ENCODE data around the gene TSPAN1.

The TSPAN1 gene

DNA sequence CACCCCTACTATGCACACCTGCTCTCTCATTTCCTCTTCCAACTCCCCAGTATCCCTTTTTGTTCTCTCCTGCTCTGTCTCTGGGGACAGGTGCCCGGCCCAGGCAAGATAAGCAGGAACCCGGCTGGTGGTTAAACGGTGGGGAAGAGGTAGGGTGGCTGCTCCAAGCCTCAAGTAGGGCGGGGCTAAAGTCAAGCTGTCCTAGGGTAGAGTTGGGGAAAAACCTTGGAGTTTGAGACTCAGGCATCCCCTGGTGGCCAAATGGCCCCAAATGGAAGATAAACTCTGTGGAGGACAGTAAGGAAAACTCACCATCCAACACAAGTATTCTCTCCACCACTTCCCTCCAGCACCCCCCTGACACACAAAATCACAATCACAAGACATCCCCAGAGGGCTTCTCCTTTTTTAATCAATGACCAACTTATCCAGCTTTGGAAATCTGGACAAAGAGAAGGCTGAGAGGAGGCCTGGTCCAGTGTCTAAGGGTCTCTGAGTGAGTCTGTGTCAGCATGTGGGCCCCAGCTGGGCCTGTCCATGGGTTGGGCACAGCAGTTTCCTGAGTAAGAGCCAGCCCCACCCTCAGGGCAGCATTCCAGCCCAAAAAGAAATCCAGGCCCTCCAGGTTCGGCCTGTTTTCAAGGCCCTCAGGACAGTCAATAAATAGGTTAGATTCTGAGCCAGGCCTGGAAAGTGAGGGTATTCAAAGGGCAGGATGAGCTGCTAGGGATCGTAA, 13.6 kb downstream of the TSPAN1 start:
- DNase-seq: no peak

DNA sequence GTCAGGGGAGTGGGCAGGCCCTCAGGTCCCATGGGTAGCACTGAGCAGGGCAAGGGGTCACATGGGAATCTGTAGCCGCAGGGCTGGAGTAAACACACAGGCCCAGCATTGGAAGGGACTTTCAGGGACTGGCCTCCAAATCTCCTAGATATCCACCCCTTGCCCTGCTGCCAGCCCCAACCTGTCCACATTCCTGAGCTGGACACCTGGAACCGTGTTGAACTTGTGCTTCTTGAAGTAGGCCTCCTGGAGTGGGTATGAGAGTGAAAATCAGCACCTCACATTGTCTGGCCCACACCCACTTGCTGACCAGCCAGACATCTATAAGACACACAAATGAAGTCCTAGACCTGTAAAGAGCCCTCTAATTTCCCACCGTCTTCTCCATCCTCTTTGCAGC, 15.7 kb downstream of the TSPAN1 start:
- no peak for DNase-seq

DNA sequence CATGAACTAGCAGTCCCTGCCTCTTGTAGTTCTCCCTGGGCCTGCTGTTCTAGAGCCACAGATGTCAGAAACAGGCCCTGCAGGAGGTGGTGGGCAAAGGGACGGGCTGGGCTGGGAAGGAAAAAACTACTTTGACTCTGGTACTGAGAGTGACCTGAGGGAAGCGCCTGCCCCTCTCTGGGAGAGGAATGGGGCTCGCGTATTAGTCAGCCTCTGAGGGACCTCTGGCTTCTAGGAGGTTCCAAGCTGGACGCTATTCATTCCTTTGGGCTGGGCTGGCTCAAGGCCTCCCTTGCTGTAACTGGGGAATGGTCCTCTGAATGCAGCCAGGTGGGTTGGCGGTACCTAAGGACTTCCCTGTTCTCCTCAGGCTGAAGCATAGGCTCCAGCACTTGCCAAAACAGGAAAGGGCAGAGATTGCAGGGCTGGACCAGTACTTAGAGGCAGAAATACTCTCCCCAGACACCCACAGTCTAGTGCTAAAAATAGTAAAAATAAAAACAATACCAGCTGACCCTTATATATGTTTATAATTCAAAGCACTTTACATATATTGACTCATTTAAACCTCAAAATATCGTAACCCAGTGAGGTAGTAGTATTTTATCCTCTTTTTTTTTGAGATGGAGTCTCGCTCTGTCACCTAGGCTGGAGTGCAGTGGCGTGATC, 16.3 kb downstream of the TSPAN1 start:
- no peak for DNase-seq

DNA sequence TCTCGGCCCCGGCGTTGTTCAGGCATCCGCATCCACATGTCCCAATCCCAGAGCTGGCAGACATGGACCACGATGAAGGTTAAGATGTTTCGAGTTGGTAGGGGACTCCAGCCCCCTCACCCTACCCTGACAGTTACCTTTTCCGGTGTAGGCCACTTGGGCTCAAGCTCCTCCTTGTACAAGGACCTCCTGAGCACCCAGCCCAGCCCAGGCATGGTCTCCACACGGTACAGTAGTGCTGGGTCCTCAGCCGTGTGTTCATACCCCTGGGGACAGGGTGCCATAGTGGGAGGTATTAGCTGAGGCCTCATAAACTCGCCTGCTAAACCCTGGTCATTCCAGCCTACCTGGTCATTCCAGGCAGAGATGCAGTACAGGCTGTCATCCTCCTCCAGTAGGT, 17.3 kb downstream of the TSPAN1 start:
- DNase-seq: no peak

DNA sequence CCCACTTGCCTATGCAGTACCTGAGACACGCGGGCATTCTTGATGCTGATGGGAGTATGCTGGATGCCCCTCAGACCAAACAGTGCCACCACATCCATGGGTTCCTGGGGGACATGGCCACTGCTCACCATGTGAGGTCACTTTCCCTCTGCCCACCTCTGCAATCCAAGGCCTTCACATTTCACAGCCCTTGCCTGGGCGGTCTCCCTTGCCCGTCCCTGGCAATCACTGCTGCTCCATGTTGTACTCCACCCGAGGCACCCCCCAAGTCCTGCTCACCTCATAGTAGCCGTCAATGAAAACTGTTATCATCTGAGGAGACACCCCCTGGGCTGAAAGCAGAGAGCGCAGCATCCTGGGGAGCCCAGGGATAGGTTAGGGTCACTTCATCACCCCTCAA, 18.4 kb downstream of the TSPAN1 start:
- DNase-seq: no peak

DNA sequence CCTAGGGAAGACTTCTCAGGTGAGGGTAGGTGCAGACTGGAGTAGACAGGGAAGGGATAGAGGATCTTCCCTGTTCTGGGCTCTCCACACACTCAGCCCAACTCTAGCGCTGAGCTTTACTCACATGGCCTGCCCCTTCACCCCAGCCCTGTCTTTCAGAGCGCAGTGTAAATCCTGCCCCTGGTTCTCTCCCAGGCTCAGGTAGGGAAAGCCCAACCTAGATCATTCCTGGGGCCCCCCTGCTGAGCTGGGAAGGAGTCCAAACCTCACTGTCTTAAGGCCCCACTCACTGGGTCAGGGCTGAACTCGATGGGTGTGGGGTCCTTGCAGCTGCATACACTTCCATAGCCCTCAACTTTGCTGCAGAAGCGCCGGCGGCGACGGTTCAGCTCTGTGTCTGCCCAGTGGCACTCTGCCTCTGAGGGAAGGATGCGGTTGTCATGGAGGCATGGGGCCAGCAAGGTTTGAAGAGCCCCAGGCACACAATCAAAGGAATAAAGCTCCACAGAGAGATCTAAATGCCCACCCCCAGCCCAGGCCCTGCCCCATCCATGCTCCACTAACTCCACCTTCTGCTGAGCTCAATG, 19.2 kb downstream of the TSPAN1 start:
- no peak for DNase-seq

DNA sequence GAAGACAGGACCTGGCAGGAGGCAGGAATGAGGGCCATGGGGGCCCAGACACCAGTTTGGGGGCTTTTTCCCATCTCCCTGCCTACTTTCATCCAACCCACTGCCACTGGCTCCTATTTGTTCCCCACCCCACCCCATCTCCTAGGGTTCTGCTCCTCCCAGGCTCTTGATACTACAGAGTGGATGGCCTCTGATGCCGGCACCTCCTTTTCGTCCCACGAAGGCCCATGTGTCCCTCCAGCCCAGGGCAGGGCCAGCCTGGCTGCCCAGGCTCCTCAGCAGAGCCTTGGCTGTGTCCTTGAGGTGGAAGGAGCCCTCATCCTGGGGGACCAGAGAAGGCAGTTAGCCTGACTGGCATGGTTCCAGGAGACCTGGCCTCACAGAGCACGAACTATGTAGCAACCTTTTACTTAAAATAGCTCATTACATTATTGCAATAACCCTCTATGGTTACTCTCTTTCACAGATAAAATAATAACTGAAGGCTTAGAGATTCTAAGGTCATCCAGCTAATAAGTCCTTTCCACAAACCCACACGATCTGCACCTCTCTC, 19.8 kb downstream of the TSPAN1 start:
- DNase-seq: no peak

DNA sequence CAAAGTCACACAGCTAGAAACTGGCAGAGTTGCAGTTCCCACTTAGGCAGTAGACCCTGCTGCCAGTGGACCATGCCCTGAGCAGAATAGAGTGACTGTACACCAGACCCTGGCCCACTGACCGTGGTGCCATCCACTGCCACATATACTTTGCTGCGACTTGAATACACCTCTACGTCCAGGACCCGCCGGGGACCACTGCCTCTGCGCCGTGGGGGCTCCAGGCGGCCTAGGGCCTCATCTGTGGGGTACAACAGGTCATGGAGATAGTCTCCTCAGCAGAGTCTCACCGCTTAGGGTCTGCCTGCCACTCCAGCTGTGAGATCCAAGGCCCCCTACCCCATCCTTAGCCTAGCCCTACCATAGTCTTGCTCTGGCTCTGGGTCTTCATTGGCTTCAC, 21.7 kb downstream of the TSPAN1 start:
- DNase-seq: no peak

DNA sequence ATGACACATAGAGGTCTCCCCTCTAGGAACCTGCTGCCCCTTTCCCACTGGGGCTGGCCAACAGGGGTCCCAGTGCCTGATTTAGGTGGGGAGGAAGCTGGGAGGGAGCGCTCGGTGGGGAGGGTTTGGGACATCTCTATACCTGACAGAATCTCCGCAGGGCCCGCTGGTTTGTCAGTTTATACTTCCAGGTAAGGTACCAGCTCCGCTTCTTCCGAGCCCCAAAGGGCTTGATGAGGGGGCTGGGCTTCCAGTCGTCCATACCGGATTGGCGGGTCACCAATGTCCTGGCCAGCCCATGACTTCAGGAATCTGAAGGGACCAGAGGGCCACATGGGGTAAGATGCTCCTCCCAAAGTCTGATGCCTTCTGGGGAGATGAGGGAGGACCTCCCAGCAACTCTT, 22.7 kb downstream of the TSPAN1 start:
- DNase-seq: no peak

DNA sequence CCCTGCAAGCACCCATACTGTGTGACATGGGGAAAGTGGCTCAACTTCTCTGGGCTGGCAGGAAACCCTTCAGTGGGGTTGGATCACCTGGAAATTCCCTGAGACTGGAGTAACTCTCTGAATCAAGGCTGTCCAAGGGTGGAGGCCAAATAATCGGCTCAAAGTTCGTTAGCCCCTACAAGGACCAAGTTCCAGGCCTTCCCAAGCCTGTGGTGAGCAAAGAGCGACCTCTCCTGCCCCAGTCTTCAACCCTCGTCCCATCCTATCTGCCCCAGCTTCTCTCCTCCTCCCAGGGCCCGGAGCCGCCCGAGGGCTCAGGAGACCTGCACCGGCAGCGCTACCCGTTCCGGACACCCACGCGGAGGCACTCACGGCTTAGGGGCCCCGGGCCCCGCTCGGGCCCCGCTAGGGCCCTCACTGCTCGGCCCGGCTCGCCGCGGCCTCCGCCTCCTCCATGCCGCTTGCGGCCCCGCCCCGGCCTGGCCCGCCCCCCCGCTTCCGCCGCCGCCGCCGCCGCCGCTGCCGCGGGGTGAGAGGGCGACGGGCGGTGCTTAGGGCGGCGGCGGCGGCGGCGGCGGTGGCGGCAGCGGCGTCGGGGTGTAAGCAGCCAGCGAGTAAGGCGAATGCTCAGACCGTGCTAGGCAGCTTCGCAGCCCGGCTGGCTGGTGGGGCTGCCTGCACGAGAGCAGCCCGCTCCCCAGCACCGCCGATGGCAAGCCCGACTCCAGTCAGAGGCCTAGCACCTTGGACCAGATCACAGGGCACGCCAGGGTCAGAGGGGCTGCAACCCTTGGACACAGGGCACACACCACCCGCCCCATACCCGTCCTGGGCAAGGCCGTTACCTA, 23.3 kb downstream of the TSPAN1 start, which contains the start of gene POMGNT1:
Gene POMGNT1 (minus strand): TSS at position 471 of the 848 bp plus-strand sequence. CDS start 613 bp downstream, outside the sequence.
- DNase-seq: peak; percentile 92

DNA sequence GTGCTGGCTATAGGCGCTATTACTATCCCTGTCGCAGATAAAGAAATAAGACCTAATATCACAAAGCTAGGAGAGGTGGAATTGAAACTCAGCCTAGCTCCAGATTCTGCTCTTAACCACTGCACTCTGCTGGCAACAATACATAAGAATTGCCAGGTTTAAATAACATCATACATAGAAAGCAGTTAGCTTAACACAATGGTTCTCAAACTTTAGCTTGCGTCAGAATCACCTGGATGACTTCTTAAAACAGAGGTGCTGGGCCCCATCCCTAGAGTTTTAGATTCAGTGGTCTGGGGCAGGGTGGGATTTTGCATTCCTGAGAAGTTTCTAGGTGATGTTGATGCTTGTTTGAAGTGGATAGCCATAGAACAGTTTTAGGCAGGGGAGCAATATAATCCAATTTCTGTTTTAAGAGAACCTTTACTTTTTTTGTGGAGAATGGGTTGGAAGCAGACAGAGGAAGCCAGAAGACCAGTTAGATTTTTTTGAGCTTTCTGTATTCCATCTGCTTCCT, 24.4 kb downstream of the TSPAN1 start:
- no peak for DNase-seq

DNA sequence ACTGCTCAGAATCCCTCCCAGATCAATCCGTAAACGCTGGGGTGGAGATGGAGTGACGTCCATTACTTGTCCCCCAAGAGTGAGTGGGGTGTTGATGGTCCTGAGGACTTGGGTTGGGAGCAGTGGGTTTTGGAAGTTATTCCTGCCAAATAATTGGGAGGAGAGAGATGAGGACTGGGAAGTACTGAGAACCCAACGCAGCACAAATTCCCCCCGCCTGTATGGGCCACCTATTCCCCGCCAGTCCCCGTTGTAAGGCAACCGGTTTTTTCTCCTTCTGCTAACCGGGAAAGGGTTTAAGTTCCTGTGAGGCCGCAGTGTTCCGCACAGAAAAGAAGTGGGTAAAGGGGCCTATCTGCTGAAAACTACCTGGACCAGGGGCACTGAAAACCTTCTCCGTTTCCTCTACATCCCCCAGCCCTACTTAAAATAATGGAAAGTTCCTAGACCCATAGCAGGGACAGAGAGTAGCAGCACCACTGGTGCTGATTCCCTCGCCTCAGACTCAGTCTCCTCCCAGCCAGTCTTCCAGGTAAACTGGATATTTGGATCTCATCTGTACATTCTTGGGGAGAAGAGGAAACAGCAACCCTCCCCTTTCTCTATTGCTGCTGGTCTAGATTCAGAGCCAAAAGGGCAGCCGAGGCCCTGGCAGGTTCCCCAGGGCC, 29.0 kb downstream of the TSPAN1 start:
- no peak for DNase-seq

DNA sequence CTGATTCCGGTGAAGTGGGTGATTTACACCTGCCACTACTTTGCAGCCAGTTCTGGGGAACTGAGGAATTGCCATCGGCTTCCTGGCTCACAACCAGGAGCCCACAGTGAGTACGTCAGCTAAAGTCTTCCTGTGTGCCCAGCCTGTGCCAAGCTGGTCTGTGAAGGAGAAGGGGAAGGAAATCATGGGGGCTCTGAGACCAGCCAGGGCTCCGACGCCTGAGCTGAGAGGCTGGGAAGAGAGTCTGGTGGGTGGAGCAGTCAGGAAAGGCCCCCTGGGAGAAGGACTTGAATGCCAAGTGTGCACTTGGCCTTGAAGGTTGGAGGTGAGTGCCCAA, 29.5 kb downstream of the TSPAN1 start:
- DNase-seq: no peak

DNA sequence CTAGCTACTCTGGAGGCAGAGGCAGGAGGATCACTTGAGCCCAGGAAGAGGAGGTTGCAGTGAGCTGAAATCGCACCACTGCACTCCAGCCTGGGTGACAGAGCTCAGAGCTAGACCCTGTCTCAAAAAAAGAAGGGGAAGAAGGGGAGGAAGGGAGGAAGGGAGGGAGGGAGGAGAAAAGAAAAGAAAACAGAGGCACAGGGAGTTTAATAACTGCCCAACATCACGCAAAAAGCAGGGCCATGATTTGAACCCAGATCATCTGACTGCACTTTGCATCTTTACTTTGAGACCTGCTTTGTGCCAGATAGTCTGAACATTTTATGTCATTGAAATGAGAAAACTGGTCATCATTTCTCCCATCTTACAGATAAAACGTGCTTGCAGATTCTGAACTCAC, 30.3 kb downstream of the TSPAN1 start:
- no peak for DNase-seq

DNA sequence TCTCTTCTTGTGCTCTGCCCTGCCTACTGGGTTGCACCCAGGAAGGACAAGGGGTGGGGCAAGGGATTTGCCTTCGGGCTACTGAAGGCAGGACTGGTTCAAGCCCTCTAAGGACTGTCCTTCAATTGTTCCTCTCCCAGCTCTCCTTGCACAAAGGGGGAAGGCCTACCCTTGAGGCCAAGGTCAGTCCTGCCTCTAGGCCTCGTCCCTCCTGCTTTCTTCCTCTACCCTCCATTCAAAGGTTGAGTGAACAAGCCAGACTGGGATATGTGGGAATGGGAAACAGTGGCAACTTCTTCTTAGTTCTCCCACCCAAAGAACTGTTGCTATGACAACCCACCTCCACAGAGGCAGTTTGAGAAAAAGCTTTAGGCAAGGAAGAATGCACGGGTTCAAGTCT, 30.9 kb downstream of the TSPAN1 start:
- no peak for DNase-seq

DNA sequence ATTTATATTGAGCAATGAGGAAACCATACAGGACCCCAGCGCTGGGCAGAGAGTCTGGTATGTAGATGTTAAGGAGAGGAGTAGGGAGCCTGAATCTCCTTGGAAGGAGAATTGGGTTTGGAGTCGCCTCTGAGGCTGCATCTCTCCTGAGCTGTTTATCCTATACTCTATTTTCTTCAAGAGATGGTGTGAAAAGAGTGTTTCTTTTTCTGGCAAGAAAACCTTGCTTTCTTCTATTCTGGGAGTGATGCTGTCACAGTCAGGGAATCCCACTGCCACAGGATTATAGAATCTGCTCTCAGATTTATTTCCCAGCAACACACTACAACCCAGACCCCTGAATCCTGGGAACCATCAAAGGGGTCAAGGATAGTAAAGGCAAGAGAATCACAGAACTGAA, 31.5 kb downstream of the TSPAN1 start:
- no peak for DNase-seq

DNA sequence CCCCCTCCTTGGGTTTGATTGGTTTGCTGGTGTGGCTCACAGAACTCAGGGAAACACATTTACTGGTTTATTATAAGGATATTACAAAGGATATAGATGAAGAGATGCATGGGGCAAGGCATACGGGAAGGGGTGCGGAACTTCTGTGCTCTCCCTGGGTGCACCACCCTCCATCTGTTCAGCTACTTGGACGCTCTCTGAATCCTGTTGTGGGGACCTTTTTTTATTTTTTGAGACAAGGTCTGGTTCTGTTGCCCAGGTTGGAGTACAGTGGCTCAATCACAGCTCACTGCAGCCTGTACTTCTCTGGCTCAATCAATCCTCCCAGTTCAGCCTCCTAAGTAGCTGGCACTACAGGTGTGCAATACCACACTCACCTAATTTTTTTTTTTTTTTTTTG, 35.7 kb downstream of the TSPAN1 start:
- DNase-seq: no peak

DNA sequence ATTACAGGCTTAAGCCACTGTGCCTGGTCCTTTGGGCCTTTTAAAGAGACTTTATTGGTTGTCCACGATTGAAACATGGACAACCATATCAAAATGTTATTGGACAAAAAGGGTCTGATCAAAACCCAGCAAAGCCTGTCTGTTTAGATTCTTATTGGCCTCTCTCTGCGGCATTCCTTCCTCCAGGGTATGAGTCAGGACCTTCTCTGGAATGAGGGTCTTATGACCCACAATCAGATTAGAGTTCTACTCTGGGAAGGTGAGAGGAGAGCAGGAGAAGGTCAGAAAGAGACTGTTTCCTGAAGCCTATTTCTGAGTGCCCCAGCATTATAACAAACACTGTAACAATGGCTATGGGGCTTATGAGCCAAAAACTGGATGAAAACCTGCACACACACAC, 36.2 kb downstream of the TSPAN1 start:
- DNase-seq: no peak

DNA sequence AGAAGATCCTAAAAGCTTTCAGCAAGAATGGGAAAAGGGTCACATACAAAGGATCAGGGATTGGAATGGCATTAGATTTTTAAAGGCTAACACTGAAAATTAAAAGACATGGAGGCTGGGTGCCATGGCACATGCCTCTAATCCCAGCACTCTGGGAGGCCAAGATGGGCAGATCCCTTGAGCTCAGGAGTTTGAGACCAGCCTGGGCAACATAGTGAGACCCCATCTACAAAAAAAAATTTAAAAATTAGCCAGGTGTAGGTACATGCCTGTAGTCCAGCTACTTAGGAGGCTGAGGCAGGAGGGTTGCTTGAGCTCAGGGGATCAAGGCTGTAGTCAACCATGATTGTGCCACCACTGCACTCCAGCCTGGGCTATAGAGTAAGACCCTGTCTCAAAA, 40.6 kb downstream of the TSPAN1 start:
- DNase-seq: no peak

DNA sequence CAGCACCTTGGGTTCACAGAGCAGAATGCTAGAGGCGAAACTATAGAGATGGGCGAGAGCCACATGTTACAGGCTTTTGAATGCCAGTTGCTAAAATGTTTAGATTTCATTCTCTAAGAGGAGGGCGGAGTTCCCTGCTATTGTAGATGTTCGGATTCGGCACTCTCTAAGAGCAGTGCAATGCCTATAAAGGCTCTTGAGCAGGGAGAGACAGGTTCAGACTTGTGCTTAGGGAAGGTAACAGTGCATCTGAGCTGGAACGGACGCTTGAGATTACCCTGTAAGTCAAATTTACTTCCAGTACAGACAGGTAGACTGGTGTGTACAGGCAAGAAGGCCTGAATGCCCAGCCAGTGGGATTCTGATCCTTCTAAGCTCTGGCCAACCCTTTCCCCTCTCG, 43.6 kb downstream of the TSPAN1 start:
- DNase-seq: no peak

DNA sequence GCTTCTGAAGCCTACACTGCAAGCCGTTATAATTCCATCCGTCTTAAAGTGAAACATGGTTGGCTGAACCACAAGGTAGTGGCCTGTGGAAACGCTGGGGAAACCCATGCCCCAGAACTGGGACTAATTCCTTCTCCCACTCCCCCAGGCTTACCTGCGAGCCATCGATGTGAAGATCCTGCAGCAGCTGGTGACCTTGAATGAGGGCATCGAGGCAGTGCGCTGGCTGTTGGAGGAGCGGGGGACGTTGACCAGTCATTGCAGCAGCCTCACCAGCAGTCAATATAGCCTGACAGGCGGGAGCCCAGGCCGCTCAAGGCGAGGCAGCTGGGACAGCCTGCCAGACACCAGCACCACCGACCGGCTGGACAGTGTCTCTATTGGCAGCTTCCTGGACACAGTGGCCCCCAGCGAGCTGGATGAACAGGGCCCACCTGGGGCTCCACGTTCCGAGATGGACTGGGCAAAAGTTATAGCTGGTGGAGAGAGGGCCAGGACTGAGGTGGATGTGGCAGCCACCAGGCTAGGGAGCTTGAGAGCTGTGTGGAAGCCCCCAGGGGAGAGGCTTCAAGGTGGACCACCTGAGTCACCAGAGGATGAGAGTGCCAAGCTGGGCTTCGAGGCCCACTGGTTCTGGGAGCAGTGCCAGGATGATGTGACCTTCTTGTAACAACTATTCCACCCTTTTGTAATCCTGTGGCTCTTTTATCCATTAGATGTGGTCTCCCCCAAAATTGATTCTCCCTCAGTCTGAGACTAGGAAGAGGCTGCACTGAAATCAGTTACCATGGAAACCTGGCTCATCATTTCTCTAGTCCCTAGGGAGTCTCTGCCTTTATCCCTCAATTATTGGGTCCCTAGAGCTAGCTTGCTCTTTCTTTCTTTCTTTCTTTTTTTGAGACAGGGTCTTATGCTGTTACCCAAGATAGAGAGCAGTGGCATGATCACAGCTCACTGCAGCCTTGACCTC, 44.9 kb downstream of the TSPAN1 start:
- DNase-seq: no peak
